Large intestine (tissue), 3 donors: ENCODE data around the gene LOXHD1. TPM values are rescaled to one million over a fixed set of nuclear protein-coding genes. Genes with fewer than 3 reads are reported as not detected.

Experiments used
- DNase-seq, 2 donors: peaks; one replicate each; pipeline versions ENCODE4 v3.0.0 to v3.0.0-alpha.2; 2013
- H3K27ac ChIP-seq: one replicate; pipeline ENCODE4 v1.5.1; 2013; ENCODE audit warnings: low read length
- H3K27me3 ChIP-seq: 2 replicates; pipeline ENCODE4 v1.6.1; 2013; ENCODE audit warnings: low read length; ENCODE audit not compliant: control insufficient read depth, insufficient read depth
- H3K36me3 ChIP-seq: 2 replicates; pipeline ENCODE4 v1.6.1; 2013; ENCODE audit warnings: low read length; ENCODE audit not compliant: control insufficient read depth, insufficient read depth
- H3K4me1 ChIP-seq: one replicate; pipeline ENCODE4 v1.6.1; 2013; ENCODE audit warnings: low read length; ENCODE audit not compliant: control insufficient read depth, insufficient read depth
- H3K4me3 ChIP-seq: one replicate; pipeline ENCODE4 v1.5.1; 2013; ENCODE audit warnings: low read length
- H3K9me3 ChIP-seq: one replicate; pipeline ENCODE4 v1.6.1; 2013; ENCODE audit warnings: mild to moderate bottlenecking, low read depth, low read length, moderate library complexity; ENCODE audit not compliant: control insufficient read depth
- whole genome bisulfite sequencing: methylation state at CpG from one replicate; pipeline ENCODE4 v1.1.5; 2013; ENCODE audit warnings: low lambda C conversion rate; ENCODE audit not compliant: insufficient coverage; 5-methylcytosine and 5-hydroxymethylcytosine counted together
- polyA plus RNA-seq: library from polyadenylated mRNA; unstranded; fragments of 120-200 nt; gene quantifications from one replicate; pipeline ENCODE4 v1.2.1, GENCODE V29; 2013

Gene LOXHD1
- polyA plus RNA-seq, 1 donor = 0.49 TPM

- no peaks in the 10 kb centered on the region for H3K27me3 ChIP-seq
- H3K9me3 ChIP-seq = no peaks in the 10 kb centered on the region
- H3K27ac ChIP-seq = no peak overlapping the region
- no peak for DNase-seq
- no peaks in the 10 kb centered on the region for H3K36me3 ChIP-seq
- WGBS = no CpG with 5 or more reads among the region's 12 CpGs
- H3K4me3 ChIP-seq = no peak overlapping the region
- H3K4me1 ChIP-seq = no peaks in the 10 kb centered on the region
Measured at GRCh38 chr18:46688853-46689525, 32.0 kb upstream of the LOXHD1 start.

- Histone ChIP-seq H3K4me1 (no peaks in the 10 kb centered on the region), H3K9me3 (no peaks in the 10 kb centered on the region), H3K27ac (no peak overlapping the region), H3K27me3 (no peaks in the 10 kb centered on the region), H3K4me3 (no peak overlapping the region), H3K36me3 (no peaks in the 10 kb centered on the region)
- DNase-seq = no peak
- WGBS = no CpG with 5 or more reads among the region's 9 CpGs
Measured at GRCh38 chr18:46686186-46686585, 29.2 kb upstream of the LOXHD1 start.

- Histone ChIP-seq H3K36me3 (no peaks in the 10 kb centered on the region), H3K9me3 (no peaks in the 10 kb centered on the region), H3K4me3 (no peak overlapping the region), H3K4me1 (no peaks in the 10 kb centered on the region), H3K27me3 (no peaks in the 10 kb centered on the region), H3K27ac (no peak overlapping the region)
- DNase-seq = no peak
- 100% methylated on average over 2 of the region's 4 CpGs for WGBS
Measured at GRCh38 chr18:46683252-46683651, 26.2 kb upstream of the LOXHD1 start.

GRCh38 chr18:46680784-46681695 lies 24.0 kb upstream of the LOXHD1 start:
- H3K27me3 ChIP-seq = no peaks in the 10 kb centered on the region
- DNase-seq = no peak
- no peak overlapping the region for H3K4me3 ChIP-seq
- WGBS = 50% methylated on average over 1 of the region's 12 CpGs
- no peaks in the 10 kb centered on the region for H3K4me1 ChIP-seq
- H3K9me3 ChIP-seq = no peaks in the 10 kb centered on the region
- no peak overlapping the region for H3K27ac ChIP-seq
- H3K36me3 ChIP-seq = no peaks in the 10 kb centered on the region

GRCh38 chr18:46679846-46680598 lies 23.0 kb upstream of the LOXHD1 start:
- Histone ChIP-seq H3K9me3 (no peaks in the 10 kb centered on the region), H3K27ac (no peak overlapping the region), H3K4me1 (no peaks in the 10 kb centered on the region), H3K4me3 (no peak overlapping the region), H3K27me3 (no peaks in the 10 kb centered on the region), H3K36me3 (no peaks in the 10 kb centered on the region)
- no CpG with 5 or more reads among the region's 52 CpGs for WGBS
- DNase-seq = no peak

- H3K36me3 ChIP-seq = no peaks in the 10 kb centered on the region
- no peak for DNase-seq
- H3K9me3 ChIP-seq = no peaks in the 10 kb centered on the region
- no peak overlapping the region for H3K27ac ChIP-seq
- H3K27me3 ChIP-seq = no peaks in the 10 kb centered on the region
- H3K4me3 ChIP-seq = no peak overlapping the region
- 20% methylated on average over 1 of the region's 10 CpGs for WGBS
- no peaks in the 10 kb centered on the region for H3K4me1 ChIP-seq
Measured at GRCh38 chr18:46678785-46679399, 21.9 kb upstream of the LOXHD1 start.

GRCh38 chr18:46678041-46678440 lies 21.0 kb upstream of the LOXHD1 start:
- Histone ChIP-seq H3K27me3 (no peaks in the 10 kb centered on the region), H3K9me3 (no peaks in the 10 kb centered on the region), H3K27ac (no peak overlapping the region), H3K4me3 (no peak overlapping the region), H3K4me1 (no peaks in the 10 kb centered on the region), H3K36me3 (no peaks in the 10 kb centered on the region)
- no peak for DNase-seq
- WGBS = no CpG with 5 or more reads among the region's 3 CpGs

GRCh38 chr18:46677611-46678010 lies 20.6 kb upstream of the LOXHD1 start:
- WGBS = no CpG with 5 or more reads among the region's 2 CpGs
- no peaks in the 10 kb centered on the region for H3K4me1 ChIP-seq
- no peak for DNase-seq

GRCh38 chr18:46676182-46676835 lies 19.3 kb upstream of the LOXHD1 start:
- H3K27ac ChIP-seq = no peak overlapping the region

More at GRCh38 chr18:46677611-46678010, 20.6 kb upstream of the LOXHD1 start:
- Histone ChIP-seq H3K27me3 (no peaks in the 10 kb centered on the region), H3K9me3 (no peaks in the 10 kb centered on the region), H3K36me3 (no peaks in the 10 kb centered on the region), H3K4me3 (no peak overlapping the region), H3K27ac (no peak overlapping the region)

More at GRCh38 chr18:46676182-46676835, 19.3 kb upstream of the LOXHD1 start:
- H3K9me3 ChIP-seq = no peaks in the 10 kb centered on the region
- no peak for DNase-seq
- H3K4me1 ChIP-seq = no peaks in the 10 kb centered on the region
- no peaks in the 10 kb centered on the region for H3K27me3 ChIP-seq
- WGBS = 68% methylated on average over 4 of the region's 15 CpGs
- H3K4me3 ChIP-seq = no peak overlapping the region
- no peaks in the 10 kb centered on the region for H3K36me3 ChIP-seq
